ENCODE data around the gene CRYBG3.

DNA sequence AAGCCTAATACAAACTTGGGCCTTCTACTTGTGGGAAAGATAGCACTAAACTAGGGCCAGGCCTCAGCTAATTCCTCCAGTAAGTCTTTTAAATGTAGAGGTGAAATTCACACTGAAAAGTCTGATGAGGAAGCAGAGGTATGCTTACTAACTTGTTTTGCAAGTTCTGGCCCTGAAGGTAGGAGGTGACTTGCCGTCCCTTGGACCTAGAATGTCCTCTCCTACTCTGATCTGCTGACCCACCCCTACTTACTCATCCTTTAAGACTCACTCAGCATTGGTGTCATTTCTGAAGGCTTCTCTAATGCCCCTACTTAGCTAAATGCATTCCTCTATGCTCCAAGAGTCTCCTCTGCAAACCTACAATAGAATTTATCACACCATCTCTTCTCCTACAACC lies 131.1 kb downstream of the CRYBG3 start:
- TF ChIP-seq, protein P1, sequence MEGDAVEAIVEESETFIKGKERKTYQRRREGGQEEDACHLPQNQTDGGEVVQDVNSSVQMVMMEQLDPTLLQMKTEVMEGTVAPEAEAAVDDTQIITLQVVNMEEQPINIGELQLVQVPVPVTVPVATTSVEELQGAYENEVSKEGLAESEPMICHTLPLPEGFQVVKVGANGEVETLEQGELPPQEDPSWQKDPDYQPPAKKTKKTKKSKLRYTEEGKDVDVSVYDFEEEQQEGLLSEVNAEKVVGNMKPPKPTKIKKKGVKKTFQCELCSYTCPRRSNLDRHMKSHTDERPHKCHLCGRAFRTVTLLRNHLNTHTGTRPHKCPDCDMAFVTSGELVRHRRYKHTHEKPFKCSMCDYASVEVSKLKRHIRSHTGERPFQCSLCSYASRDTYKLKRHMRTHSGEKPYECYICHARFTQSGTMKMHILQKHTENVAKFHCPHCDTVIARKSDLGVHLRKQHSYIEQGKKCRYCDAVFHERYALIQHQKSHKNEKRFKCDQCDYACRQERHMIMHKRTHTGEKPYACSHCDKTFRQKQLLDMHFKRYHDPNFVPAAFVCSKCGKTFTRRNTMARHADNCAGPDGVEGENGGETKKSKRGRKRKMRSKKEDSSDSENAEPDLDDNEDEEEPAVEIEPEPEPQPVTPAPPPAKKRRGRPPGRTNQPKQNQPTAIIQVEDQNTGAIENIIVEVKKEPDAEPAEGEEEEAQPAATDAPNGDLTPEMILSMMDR (IDR thresholded peaks at IDR 0.05): no peak
- no peak for TF ChIP-seq EP300 (IDR thresholded peaks at IDR 0.05)

Measured in ovary (tissue), 3 donors.